Prostate gland (tissue), 2 donors: Measurements from ENCODE around the gene CDK1. TPM values are rescaled to one million over a fixed set of nuclear protein-coding genes. Genes with fewer than 3 reads are reported as not detected.
"Not testable (repeated sequence)": the region's sequence is repeated elsewhere in the genome, so short reads cannot be mapped to it uniquely, and the experiment has no call there.

Experiments
- DNase-seq: peaks from one replicate; pipeline ENCODE4 v3.0.0-alpha.2; 2019; ENCODE audit warnings: low spot score
- H3K27ac ChIP-seq, 2 donors: fragments of 200-600 bp; sonication (generic); 2 replicates each; pipeline ENCODE4 v1.5.1; 2017 to 2019
- H3K27me3 ChIP-seq: fragments of 200-600 bp; sonication (generic); replicated peaks from 2 replicates; pipeline ENCODE4 v1.5.1; 2019; ENCODE audit not compliant: insufficient read depth
- H3K36me3 ChIP-seq, 2 donors: fragments of 200-600 bp; sonication (generic); 1 replicate in 1 of 2; 2 replicates in 1 of 2; pipeline versions ENCODE4 v1.5.1 to v1.8.1; 2017 to 2019
- H3K4me1 ChIP-seq: fragments of 200-600 bp; sonication (generic); replicated peaks from 2 replicates; pipeline ENCODE4 v1.5.1; 2019
- H3K4me3 ChIP-seq, 2 donors: fragments of 200-600 bp; sonication (generic); 2 replicates each; pipeline ENCODE4 v1.5.1; 2017 to 2019
- H3K9me3 ChIP-seq: fragments of 200-600 bp; sonication (generic); 2 replicates; pipeline ENCODE4 v1.5.1; 2017
- CTCF ChIP-seq, 4 experiments: fragments of 200-600 bp in 2 of 4; fragments of 450-650 bp in 2 of 4; sonication (generic) in 2 of 4; IDR thresholded peaks; 1 replicate in 3 of 4; 2 replicates in 1 of 4; pipeline ENCODE4 v1.5.1; 2016 to 2019; ENCODE audit warnings: antibody characterized with exemption in 4 of 4, mild to moderate bottlenecking in 2 of 4, moderate library complexity in 2 of 4
- POLR2A ChIP-seq: fragments of 450-650 bp; IDR thresholded peaks from one replicate; pipeline ENCODE4 v1.6.1; 2016; ENCODE audit warnings: antibody characterized with exemption, mild to moderate bottlenecking
- POLR2AphosphoS5 ChIP-seq: sonication (generic); formaldehyde crosslinking; IDR thresholded peaks from one replicate; pipeline ENCODE4 v1.6.1; 2017; ENCODE audit warnings: antibody characterized with exemption
- WGBS: methylation state at CpG from one replicate; pipeline ENCODE4 v1.1.5; 2018; 5-methylcytosine and 5-hydroxymethylcytosine counted together
- intact Hi-C: fragments of 100-400 bp; cut with DNase I; formaldehyde crosslinking; loops from one replicate; pipeline ENCODE4 v1.14.2; 2022
- total RNA-seq, 2 donors: library from RNA; depleted of rRNA; stranded (reverse); fragments of >200 nt; gene quantifications; one replicate each; pipeline ENCODE4 v1.1.0, GENCODE V29; 2016

Gene CDK1
- total RNA-seq, 2 donors from 2014 or later: 5.3 to 5.7 TPM

DNA sequence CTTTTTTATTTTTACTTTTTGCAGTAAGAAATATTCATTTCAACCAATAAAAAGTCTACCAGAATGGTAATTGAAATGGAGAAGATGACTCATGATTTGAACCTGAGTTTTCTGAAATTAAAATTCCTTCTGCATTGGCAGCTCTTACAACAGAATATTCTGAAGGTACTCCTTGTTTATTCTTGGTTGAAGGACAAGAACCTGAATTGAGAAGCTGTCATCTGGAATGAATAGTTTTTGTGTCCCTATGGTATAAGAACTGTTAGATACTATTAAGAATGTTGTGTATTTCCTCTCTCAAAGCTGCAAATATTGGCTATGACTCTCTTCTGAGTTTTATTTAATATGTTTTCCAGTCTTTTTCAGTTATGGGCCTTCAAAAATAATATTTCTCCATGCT is 56.1 kb downstream of the CDK1 start:
- intact Hi-C loops: no loop called here
- Histone ChIP-seq H3K36me3 (no peaks in the 10 kb centered on the region), H3K27me3 (no peaks in the 10 kb centered on the region), H3K27ac (no peak overlapping the region), H3K9me3 (no peaks in the 10 kb centered on the region), H3K4me1 (no peaks in the 10 kb centered on the region), H3K4me3 (no peak overlapping the region)
- no peak for DNase-seq
- TF ChIP-seq POLR2AphosphoS5 (no peak), POLR2A (no peak), CTCF (IDR thresholded peaks at IDR 0.05) (no peak)

GRCh38 chr10:60835049-60835448 is 56.8 kb downstream of the CDK1 start:
- Histone ChIP-seq H3K27me3 (no peaks in the 10 kb centered on the region), H3K4me3 (no peak overlapping the region), H3K27ac (no peak overlapping the region), H3K36me3 (no peaks in the 10 kb centered on the region), H3K9me3 (no peaks in the 10 kb centered on the region), H3K4me1 (no peaks in the 10 kb centered on the region)
- no peak for TF ChIP-seq CTCF (IDR thresholded peaks at IDR 0.05)
- TF ChIP-seq POLR2AphosphoS5: no peak
- no peak for TF ChIP-seq POLR2A
- WGBS: 87% methylated on average over 2 of the region's 2 CpGs
- intact Hi-C loops: no loop called here
- DNase-seq: no peak

DNA sequence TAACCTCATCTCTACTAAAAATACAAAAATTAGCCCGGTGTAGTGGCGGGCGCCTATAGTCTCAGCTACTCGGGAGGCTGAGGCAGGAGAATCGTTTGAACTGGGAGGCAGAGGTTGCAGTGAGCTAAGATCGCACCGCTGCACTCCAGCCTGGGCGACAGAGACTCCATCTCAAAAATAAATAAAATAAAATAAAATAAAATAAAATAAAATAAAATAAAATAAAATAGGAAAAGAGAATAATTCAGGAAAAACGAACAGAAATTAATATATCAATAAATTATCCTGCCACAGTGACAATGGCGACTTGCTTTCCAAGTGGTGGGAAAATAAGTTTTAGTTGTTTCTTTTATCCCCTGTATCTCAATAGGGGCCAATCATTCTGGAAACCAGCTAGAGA is 62.9 kb downstream of the CDK1 start:
- 94% methylated on average over 10 of the region's 10 CpGs for WGBS
- H3K27me3 ChIP-seq, H3K4me1 ChIP-seq, H3K36me3 ChIP-seq, H3K27ac ChIP-seq, DNase-seq, H3K9me3 ChIP-seq, intact Hi-C loops, H3K4me3 ChIP-seq: not testable (repeated sequence)

DNA sequence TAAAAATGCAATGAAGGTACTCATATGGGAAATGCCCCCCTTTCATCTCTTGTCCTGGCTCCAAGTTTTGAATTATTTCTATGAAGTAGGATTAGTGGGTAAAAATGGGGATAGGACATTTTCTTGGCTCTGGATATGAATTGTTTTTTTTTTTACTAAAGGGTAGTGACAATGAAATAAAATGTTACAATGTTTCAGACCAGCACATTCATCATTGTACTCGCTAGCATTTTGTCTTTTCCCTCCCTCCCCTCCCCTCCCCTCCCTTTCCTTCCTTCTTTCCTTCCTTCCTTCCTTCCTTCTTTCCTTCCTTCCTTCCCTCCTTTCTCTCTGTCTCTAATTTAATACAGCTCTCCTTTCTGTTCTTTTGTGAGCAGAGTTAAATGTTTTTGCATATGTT is 64.4 kb downstream of the CDK1 start:
- H3K27me3 ChIP-seq: no peaks in the 10 kb centered on the region
- H3K4me1 ChIP-seq: no peaks in the 10 kb centered on the region
- H3K36me3 ChIP-seq: no peaks in the 10 kb centered on the region
- intact Hi-C loops: no loop called here
- TF ChIP-seq POLR2A (no peak), CTCF (IDR thresholded peaks at IDR 0.05) (no peak), POLR2AphosphoS5 (no peak)
- 86% methylated on average over 1 of the region's 1 CpG for WGBS
- no peak overlapping the region for H3K4me3 ChIP-seq
- no peak overlapping the region for H3K27ac ChIP-seq
- no peak for DNase-seq
- no peaks in the 10 kb centered on the region for H3K9me3 ChIP-seq

Other genes starting within 250 kb of the CDK1 start
- gene RHOBTB1, start 165.7 kb downstream of the CDK1 start, total RNA-seq: 10 to 100 TPM in 1 of 2 donors, 1 to 10 TPM in 1; 4.9 to 28.9 TPM